COR-L47 (cell line): ENCODE results near the gene SELP.

Source experiments
- DNase-seq: peaks from one replicate; lab custom pipeline; 2025; lab: John Stamatoyannopoulos, UW

Gene SELP

GRCh38 chr1:169620565-169620964, 9.4 kb downstream of the SELP start:
- no peak for DNase-seq

- no peak for DNase-seq
These were observed 11.6 kb downstream of the SELP start for GRCh38 chr1:169618367-169618766.

DNA sequence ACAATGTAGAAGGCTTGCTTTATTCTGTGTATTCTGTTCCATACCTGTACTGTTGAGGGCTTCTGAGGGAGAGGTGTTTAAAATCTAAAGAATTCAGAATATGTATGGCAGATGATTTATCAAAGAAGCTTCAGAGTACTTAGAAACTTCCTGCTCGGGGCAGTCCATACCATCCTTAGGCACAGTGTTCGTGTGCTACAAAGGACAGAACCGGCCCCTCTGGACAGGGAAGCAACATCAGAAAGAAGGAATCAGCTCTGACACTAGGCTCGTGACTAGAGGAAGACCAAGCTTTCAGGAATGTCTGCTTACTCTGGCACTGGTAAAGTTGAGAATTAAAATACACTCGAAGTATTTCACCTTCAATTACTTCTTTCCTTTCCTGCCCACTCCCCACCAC, 14.1 kb downstream of the SELP start:
- no peak for DNase-seq

- no peak for DNase-seq
These were observed 19.1 kb downstream of the SELP start for GRCh38 chr1:169610858-169611257.

DNA sequence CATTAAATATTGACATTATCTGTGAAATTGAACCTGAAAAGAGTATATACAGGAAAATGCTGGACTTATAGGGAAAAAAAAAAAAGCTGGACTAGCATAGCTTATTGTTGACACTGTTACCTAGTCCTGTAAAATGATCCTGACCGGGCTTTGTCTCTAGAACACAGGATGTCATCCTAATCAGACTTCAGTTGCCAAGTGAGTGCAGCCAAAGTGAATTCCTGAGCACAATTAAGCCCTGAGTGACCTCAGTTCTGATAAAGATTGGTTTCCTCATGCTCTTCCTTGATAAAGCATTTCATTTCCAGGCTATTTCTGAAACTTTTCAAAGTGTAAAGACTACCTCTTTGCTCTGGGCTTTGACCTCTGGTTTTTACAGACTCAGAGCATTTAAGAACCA, 19.8 kb downstream of the SELP start:
- DNase-seq: no peak

GRCh38 chr1:169608226-169608625, 21.7 kb downstream of the SELP start:
- DNase-seq: no peak

GRCh38 chr1:169604781-169605560, 25.0 kb downstream of the SELP start:
- DNase-seq: no peak

DNA sequence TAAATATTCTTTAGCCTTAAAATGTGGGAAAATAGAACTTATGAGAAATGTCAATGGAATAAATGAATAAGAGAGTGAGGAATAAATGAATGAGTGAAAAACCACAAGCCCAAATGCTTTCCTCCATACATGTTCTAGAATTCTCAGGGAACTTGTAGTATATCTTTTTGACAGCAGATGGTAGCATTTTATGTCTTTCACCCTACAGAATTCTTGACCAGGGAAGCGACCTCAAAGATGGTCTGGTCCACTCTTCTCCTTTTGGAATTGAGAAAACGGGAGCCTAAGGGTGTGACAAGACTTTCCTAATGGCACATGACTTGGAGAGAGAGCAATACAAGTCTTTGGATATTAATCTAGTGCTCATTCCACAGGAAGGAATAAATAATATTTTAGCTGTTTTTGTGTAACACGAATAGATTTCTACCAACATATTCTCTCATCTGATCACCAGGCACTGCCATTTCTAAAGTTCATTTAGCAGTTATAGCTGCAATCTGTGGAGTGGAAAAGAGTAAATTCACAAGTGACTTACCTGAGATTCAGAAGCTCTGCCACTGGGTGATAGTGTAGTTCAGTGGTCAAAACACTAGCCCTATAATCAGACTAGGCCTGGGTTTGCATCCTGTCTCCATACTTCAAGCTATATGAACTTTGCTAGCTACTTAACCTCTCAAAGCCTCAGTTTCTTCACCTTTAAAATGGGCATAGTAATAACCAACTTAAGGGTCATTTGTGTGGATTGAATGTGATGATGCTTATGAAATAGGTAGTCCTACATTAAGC, 28.6 kb downstream of the SELP start:
- no peak for DNase-seq

- DNase-seq: no peak
These were observed 33.9 kb downstream of the SELP start for GRCh38 chr1:169595764-169596711.

- no peak for DNase-seq
These were observed 35.5 kb downstream of the SELP start for GRCh38 chr1:169594391-169594790.

GRCh38 chr1:169590932-169591331, 39.0 kb downstream of the SELP start:
- DNase-seq: no peak

GRCh38 chr1:169588785-169589485, 41.0 kb downstream of the SELP start:
- DNase-seq: no peak

DNA sequence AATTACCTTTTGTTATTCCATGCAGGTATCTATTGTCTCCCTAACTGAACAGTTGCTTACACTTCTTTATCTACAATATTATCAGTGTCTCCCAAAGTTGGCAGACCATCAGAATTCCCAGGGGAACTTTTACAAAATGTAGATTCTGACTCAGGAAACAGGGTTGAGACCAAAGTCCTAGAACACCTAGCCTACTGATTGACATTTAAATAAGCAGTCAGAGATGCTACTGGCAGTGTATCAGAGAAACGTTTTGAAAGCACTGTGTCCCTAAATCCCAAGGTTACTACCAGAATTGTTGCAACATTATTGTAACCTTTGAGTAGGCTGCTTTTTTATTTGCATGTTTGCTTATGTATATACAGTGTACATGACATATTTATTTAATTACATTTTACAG, 41.8 kb downstream of the SELP start:
- DNase-seq: no peak

GRCh38 chr1:169586395-169587255, 43.3 kb downstream of the SELP start, which contains the start of gene F5:
Gene F5 (minus strand): TSS chr1:169586481. CDS start chr1:169586386, 95 bp downstream.
- peak; percentile 43 for DNase-seq

DNA sequence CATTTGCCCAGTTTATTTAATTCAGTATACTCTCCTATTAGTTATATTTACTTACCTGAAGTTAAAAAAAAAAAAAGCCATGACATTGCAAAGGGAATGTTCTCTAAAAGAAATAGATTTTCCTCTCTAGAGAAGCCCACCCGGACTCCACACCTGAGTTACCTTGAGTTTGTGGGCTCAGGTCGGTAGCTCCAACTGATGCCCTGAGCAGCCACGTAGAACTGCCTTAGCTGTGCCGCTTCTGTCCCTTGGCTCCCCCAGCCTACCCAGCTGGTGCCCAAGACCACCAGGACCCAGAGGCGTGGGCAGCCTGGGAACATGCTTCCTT, 43.9 kb downstream of the SELP start:
- no peak for DNase-seq

DNA sequence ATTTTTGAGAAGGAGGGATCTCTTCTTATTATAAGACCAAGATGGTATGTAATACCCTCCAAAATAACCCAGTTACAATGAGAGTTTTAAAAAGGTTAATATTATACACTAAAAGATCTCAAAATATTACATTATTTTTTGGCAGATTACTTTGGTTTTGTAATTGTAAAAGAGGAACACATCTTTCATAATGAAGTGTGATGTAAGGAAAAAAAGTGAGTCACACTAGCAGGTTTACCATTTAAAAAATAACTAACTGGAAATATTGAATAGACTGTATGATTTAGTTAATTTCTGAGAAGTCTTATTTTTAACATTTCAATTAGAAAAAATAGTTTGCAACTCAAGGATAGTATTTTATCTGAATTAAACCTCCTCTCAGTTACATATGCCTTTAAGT, 44.7 kb downstream of the SELP start:
- DNase-seq: no peak

DNA sequence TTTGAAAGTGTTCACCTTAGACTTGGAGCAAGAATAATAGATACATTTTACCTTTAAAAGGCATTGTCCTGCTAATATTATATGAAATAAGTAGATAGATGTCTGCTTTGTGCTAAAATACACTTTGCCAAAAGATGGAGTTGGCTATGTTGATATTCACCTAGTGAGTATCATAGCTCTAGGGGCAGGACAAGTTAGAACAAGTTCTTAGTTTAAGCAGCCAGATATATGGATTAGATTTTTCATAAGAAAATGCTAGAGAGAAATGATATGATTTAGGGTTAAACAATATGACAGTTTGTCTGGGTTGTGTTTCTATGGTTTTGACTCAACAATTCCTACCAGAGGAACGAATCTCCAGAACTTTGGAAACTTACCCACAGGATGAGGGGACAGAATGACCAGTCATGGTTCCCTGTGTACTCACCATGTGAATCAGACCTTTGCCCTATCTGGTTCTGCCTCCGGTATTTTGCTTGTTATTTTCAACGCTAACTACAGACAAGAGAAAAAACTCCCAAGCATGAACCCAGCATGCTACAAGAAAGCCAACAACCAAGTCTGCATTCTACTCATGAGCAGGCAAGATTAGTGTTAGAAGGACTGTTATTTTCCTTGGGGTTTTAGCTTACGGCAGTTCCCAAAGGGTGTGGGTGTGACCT, 45.3 kb downstream of the SELP start:
- DNase-seq: no peak

GRCh38 chr1:169577981-169578738, 51.8 kb downstream of the SELP start:
- no peak for DNase-seq

- no peak for DNase-seq
These were observed 53.0 kb downstream of the SELP start for GRCh38 chr1:169576935-169577331.
